Non-pigmented ciliary epithelial cell (primary cell): Measurements from ENCODE around the gene ZPLD1.
A peak's percentile ranks its signal among the peaks of the same experiment; 100 is the strongest.

Experiments used
- DNase-seq: peaks from one replicate; pipeline ENCODE4 v3.0.0-alpha.2; 2010; ENCODE audit warnings: low read depth

The ZPLD1 gene

DNA sequence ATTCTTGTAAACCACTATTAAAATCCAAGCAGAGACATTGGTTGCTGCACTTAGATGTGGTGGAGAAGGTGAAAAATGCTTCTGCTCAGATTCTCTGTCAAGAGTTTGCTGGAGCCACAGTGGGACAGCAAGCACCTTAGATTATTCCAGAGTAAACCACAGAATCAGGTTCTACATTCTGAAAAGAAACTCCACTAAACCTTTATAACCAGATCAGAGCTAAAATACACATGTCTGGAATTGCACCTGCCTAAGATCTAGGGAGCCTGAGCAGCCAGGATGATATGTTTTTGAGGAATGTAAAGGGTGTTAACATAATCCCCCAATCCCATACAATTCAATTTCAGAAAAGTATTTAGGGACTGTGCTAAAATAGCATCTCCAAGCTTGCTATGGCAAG, at the start of gene ZPLD1:
ZPLD1 (plus strand) TSS at position 301 of the 400 bp plus-strand sequence. CDS start 3,473 bp downstream, outside the sequence.
- DNase-seq, result no peak

DNA sequence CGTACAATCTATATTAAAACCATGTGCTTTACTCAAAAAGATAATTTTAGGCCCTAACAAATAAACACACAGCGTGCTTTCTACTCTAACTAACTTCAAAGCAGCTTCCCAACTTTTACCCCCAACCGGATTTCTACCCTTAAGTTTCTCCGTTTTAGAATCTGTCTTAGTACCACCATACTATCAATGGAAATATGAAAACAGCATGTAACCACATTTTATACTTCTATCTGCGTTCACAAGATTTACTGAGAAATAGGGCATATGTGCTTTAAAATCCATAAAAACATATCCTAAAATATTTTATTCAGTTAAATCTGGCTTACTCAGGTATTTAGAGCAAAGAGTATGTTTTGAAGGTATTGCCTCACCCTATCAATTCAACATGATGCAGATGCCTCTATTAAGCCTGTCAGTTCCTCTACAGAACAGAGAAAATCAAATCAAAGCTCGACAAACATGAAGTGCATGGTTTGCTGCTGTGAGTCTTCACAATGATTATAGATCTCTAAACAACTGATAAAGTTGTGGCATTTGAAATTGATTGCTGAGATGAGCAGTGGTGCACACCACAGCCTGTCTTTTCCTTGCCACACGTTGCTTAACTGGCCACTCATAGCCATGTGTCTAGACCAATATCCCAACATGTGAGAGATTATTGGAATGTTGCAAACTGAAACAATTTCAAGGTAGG, 44.5 kb upstream of the ZPLD1 start:
- DNase-seq, result no peak

DNA sequence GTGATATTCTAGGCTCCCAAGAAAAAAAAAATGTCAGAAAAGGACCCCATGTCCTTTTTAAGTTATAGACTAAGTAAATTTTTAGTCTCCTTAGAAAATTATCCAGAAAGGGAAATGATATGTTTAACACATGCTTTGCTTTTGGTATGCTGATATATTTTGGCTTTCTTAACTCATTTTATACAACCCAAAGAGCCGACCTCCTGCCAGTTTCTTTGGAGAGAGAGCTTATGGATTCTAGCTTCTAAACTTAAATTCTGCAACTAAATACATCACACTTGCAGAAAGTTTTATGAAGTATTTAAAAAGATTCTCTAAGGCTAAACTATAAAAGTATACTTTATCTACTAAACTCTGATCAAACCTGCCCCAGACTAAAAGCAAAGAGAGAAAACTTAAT, 43.9 kb upstream of the ZPLD1 start:
- DNase-seq, result no peak

DNA sequence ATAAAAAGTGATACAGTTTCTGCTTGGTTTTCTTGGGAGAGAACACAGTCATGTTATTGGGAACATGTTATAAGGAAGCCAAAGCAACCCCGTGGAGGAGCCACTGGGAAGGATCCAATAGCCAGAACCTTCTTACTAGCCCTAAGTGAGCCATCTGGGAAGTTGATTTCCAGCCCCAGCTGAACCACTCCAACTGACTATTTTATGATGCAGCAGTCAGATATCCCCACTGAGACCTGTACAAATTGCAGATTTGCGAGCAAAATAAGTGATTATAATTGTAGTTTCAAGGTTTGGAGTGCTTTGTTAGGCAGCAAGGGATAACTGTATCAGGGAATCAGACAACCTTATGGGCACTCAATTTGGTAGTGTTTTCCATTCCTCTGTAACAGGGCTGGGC, 43.3 kb upstream of the ZPLD1 start:
- DNase-seq, result no peak

DNA sequence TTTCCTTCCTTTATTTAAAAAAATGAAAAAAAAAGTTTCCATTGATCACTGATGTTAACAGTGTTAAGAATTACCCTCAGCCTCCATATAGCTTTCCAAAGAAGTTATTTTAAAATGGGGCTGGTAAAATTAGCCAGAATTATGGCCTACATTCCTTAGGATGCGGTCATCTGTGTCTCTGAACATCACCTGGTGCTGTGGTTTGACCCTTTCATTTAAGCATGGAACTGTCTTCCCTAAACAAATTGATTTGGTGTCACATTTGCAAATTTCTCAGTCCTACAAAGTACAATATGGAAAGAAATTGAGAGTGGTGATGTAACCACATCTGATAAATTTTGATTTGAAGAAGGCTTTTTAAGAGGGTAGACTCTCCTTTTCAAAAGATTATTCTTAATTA, 40.3 kb upstream of the ZPLD1 start:
- DNase-seq, result no peak

DNA sequence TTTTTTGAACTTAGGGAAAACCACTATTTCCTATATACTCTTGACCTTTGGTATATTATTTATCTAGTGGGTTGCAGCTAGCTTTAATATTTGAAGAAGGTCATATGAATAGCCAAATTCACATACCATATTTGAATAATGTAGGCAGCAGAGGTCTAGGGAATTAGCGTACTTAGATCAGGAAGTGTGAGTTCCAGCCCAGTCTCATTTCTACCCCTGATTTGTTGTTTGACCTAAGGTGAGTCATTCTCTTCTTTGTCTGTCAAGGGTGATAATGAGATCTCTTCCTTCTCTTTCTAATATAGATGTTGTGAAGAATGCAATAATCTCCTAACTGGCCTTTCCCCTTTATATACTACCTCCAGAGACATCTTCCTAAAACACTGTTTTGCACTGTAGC, 36.6 kb upstream of the ZPLD1 start:
- no peak for DNase-seq

DNA sequence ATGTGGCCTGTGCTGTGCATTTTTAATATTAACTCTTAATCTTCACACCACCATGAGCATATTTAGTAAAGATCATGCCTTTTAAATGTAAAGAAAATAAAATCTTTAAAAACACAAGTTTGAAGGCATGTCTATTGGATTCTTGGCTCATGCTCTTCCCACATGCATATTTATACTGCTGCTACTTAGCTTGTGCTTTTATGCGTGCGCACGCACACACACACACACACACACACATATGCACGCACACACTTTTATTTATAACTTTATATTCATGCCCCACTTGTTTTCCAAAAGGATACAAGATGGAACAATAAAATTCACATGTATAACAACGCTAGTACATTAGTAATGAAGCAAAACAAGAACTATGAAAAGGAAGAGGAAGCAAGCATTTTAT, 36.1 kb upstream of the ZPLD1 start:
- no peak for DNase-seq

DNA sequence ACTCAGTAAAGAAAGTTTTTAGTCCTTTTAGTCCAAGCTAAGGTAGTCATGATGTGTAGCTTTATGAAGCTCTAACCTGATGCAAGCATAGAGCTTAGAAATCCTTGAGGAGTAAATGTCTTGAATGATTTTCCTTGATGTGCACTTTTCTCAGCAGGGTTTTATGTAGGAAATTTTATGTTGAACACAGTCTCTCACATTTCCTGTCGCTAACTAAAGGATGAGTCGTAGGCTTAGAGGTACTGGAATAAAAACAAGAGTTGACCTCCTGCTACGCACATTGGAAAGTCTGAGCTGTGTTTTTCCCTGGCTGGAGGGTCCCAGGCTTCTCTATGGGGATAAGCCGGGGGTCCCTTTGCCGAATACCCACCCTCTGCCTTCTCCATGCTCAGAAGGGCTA, 34.7 kb upstream of the ZPLD1 start:
- peak; percentile 14 for DNase-seq

DNA sequence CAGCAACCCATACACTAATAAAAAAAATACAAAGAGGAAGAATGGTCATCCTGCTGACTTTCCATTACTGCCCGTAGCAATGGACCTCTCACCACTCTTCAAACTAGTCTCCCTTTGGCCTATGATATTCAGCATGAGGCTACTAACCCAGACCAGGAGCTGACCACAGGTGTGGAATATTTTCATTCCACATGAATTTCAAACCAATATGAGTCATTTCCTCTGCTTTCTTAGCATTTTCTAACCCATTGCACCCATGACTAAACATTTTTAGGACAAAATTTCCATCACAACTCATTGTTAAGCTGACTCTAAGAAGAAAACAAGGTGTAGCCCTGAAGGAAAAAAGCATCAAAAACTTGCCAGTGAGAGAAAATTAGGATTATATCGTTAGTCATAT, 34.0 kb upstream of the ZPLD1 start:
- DNase-seq, result peak; percentile 81

DNA sequence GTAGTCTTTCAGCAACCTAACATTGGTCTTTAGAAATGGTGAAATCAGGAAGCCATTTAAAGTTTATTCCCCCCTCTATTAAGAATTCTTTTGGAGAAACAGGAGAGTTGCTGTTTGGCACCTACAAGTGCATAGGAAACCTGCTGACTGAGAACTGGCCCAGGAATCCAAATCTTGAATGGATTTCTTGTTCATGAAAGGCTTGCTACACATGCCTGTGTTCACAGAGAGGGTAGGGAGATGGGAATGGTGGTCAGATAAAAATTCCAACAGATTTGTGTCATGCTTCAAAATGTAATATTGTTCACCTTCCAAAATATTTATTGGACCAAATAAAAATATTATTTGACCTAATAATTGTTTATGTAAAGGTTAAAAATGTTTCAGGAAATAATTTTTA, 24.2 kb upstream of the ZPLD1 start:
- DNase-seq, result peak; percentile 13

DNA sequence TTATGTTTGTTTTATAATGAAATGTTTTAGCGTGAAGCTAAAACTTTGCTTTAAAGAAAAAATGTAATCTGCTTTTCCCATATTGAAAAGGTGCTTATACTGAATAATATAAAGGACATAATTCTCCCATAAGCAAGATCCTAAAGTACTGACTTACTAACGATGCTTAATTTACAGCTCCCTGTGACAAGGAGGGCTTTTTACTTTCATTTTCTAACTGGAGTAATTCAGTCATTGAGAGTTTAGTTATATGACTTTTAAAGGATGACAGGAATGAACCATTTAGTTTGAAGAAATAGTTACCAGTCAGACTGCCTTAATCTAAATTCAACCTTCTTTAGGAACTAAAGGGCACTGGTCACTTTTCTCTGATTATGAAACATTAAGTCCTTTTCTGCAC, 19.3 kb upstream of the ZPLD1 start:
- no peak for DNase-seq

DNA sequence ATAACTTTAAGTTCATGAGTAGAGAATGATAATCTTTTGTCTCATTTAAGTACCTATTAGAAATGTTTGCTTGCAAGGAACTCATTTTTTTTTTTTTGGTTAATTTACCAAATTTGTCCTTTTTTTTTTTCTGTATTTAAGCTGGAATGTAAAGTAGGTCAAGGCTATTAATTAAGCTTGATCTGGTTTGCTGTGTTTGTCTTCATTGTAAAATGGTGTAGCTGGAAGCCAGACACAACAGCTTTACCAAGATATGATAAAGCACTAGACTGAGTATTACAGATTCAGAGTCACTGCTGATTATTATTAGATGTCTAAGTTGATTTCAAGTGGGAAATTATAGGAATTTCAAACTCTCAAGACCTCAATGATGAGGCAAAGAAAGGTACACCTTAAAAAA, 15.0 kb upstream of the ZPLD1 start:
- DNase-seq, result no peak

DNA sequence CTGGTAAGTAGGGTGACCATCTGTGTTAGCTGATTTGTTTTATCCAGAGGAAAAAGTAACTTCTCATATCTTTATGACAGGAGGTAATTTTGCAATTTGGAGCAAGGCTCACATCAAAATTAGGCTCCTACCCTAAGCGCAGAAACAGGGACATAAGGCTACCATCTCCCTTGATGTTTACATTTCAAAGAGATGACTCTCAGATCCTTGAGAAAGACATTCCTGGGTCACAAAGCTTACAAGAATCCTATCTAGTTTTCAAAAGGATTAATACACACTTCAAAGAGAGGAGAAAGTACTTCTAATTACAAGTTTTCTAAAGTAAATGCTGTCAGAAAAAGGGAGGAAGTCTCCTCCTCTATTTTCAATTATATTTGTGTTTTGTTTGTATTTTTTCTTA, 7.0 kb downstream of the ZPLD1 start:
- no peak for DNase-seq

DNA sequence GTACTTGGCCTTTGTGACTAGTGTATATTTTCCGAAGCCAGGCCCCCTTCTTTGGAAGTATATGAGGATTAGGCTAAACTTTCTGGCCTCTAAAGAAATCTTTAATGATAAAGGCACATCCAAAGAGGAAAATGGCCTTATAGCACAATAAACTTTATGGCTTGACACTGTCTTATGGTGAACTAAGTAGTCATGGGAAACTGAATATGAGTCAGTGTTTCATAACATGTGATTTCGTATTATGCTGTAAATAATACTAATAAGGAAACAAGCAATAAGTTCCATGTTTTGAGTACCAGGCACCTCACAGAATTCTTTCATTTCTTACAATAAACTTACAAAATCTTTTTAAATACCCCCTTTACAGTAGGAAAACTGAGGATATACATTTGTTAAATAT, 8.2 kb downstream of the ZPLD1 start:
- no peak for DNase-seq

DNA sequence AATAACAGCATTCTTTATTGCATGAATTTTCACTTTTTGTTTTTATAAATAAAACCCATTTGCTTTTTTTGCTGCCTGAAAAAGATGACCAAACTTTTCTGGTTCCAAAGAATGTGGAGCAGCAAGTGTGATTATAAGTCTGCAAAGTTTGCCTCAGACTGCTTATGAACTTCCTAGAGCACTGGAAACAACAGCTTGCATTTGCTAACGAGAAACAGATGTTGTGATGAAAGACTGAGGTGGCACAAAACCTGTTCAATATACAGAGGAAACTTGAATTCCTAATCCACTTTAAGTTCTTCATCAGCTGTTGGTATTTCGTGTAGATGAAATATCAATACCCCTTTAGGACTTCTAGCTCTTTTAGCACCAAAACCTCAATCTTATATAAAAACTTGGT, 9.3 kb downstream of the ZPLD1 start:
- DNase-seq, result no peak

DNA sequence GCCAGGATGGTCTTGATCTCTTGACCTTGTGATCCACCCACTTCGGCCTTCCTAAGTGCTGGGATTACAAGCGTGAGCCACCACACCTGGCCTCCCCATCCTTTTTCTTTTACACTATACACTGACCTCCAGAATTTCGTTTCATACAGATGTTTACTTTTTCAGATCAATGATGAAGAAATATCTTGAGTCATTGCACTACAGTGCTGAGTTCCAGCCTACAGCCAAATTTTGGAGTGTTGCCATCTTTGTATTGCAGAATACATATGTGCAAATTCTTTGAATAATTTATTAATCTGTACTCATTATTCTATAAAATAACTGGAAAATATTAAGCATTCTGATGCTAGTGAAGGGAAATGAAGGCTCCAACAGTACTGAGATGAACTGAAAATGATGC, 12.5 kb downstream of the ZPLD1 start:
- no peak for DNase-seq

DNA sequence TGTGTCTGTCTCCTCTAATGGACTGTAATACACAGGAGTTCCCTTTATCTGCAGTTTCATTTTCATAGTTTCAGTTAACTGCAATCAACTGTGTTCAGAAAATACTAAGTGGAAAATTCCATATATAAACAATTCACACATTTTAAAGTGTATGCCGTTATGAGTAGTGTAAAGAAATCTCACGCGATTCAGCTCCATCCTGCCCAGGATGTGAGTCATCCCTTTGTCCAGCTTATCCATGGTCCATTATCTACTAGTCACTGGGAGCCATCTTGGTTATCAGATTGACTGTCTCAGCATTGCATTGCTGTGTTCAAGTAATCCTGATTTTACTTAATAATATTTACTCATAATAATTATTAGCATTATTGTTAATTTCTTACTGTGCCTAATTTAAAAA, 14.5 kb downstream of the ZPLD1 start:
- no peak for DNase-seq

DNA sequence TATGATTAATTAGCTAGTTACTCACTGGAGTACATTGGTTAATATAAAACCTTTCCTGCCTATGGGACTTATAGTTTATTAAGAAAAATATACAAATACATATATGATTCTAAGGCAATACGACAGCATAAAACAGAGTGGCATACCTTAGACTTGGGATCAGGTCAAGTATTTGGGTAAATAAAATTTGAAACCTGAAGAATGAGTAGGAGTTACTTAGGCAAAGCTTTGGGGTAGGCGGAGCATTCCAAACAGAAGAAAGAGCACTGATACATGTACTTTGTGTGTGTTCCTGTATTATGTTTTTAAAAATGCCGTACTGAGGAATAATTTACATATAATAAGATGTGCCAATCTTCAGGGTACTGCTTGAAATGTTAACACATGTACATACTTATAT, 15.1 kb downstream of the ZPLD1 start:
- DNase-seq, result no peak

DNA sequence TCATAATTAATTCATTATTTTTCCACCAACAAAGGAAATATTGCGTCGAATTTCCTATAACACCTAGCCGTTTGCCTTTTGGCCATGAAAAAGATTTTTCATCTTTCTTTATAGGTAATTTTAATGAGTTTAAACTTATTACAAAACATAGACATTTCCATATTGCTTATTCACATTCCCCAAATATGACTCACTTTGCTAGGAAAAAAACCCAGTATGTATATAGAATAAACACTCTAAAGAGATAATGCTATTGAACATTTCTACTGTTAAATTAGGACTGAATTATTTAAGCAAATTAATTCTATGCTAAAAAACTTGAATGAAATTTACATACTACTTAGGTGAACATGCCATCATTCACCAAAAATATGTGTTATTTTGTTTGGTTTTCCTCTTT, 16.2 kb downstream of the ZPLD1 start:
- no peak for DNase-seq

DNA sequence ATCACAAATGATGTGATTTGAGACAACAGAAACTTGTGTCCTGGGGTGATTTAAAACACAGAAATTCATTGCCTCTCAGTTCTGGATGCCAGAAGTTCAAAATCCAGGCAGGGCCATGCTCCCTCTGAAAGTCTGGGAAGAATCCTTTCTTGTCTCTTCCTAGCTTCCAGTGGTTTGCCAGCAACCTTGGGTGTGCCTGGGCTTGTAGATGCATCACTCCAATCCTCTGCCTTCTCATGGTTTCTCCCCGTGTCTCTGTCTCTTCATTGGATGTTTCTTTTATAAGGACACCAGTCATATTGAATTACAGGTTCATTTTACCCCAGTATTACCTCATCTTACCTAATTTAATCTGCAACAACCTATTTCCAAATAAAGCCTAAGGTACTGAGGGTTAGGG, 16.7 kb downstream of the ZPLD1 start:
- no peak for DNase-seq

DNA sequence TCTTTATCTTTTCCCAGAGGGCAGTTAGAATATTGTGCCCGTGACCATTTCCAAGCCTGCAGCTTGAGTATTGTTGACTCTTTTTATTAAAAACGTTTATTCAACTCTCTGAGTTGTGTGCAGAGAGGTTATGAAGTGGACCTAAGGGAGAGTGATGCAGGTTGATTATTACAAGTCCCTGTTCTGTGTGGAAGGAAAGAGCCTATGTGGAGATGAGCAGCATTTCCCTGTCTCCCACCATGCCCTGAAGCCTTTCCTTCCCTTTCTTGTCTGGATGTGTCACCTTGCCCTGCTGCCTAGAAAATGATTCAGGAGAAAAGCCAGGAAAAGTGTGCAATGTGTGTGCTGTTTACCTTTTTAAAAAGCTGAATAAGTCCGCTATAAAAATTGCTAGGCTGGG, 19.4 kb downstream of the ZPLD1 start:
- DNase-seq, result no peak

DNA sequence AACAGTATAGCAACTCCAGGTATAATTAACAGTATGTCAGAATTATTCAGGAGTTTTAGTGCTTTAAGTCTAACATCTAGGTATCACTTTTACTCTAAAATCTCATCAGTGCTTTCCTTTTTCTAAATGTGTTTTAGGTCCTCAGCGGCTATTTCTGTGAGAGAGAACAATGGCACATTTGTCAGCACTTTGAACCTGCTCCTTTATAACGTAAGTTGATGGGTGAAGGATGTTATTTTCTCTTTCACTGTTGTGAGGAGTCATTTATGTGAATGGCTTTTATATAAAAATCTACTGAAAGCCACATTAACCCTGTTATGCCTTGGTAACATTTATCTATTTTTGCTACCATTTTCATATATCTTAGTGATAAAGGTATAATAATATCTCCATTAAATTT, 22.8 kb downstream of the ZPLD1 start:
- no peak for DNase-seq

DNA sequence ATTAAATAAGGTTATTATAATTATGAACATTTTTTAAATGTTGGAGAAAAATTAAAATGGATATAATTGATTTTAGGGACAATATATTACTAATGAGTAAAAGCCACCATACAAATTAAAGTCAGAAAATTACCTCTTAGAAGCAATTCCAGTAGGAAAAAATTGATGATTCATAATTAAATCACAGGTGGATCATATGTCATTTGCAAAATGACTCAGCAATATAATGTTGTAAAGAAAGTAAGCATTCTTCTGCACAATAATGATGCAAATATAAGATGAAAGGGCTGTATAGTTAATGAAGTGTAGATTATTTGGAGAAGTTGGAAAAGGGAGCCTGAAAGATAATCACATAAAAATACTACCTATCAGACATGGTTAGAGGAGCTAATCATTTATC, 25.8 kb downstream of the ZPLD1 start:
- no peak for DNase-seq

DNA sequence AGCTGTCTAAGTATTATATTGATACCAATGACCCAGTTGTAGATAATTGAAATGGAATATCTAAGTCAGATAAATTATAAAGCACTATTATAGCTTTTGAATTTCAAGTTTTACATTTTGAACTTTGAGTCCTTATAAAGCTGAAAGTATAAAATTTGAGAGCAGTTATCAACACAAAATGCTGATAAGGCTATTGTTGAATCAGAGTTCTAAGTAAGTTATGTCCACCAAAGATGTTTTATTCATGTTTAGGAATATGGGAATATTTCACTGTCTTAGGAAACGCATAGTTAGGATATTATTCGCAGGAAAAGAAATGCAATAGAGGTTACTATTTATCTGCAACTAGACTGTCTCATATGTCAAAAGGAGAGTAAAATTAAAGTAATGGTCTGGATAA, 29.4 kb downstream of the ZPLD1 start:
- no peak for DNase-seq

DNA sequence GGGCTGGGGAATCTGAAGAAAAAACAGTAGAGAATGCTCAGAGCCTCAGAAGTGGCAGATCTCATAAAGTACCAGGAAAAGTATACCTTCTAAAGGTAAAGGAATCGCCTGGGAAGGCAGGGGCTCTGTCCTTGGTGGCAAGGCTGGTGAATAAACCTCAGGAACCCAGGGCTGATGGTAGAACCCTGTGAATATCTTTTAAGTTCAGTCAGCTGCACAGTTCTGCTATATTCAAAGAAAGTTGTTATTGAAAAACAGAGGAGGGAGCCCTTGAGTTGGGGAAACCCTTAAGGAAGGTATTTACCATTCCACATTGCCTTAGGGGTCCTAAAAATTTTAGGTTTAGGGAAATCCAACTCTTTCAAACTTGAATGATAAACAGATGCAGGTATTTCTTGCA, 31.2 kb downstream of the ZPLD1 start:
- DNase-seq, result no peak
